Hypothalamus (tissue), 51 donors: Measurements from ENCODE around the gene GAGE13.
"Not testable (repeated sequence)": the region's sequence is repeated elsewhere in the genome, so short reads cannot be mapped to it uniquely, and the experiment has no call there.

ENCODE experiments used
- DNase-seq, 51 donors: peaks; one replicate each; lab custom pipeline; 2025; lab: John Stamatoyannopoulos, UW

The GAGE13 gene

GRCh38 chrX:49323735-49324134 is 7.6 kb upstream of the GAGE13 start:
- not testable (repeated sequence) for DNase-seq

- DNase-seq: not testable (repeated sequence)
Measured at GRCh38 chrX:49330421-49330820, 961 bp upstream of the GAGE13 start.

GRCh38 chrX:49331841-49332240 is 459 bp downstream of the GAGE13 start:
- not testable (repeated sequence) for DNase-seq

- DNase-seq: not testable (repeated sequence)
Measured at GRCh38 chrX:49341449-49341848, 10.1 kb downstream of the GAGE13 start.

GRCh38 chrX:49344496-49345175 is 13.3 kb downstream of the GAGE13 start:
- DNase-seq: not testable (repeated sequence)

- not testable (repeated sequence) for DNase-seq
Measured at GRCh38 chrX:49345402-49345801, 14.0 kb downstream of the GAGE13 start.

- not testable (repeated sequence) for DNase-seq
Measured at GRCh38 chrX:49346150-49346549, 14.8 kb downstream of the GAGE13 start.
